Measurements from ENCODE around the gene TRIM17. TPM values are rescaled to one million over a fixed set of nuclear protein-coding genes. Genes with fewer than 3 reads are reported as not detected.

Gene TRIM17
- total RNA-seq, 1 donor from 2014 or later, result 2.6 TPM

DNA sequence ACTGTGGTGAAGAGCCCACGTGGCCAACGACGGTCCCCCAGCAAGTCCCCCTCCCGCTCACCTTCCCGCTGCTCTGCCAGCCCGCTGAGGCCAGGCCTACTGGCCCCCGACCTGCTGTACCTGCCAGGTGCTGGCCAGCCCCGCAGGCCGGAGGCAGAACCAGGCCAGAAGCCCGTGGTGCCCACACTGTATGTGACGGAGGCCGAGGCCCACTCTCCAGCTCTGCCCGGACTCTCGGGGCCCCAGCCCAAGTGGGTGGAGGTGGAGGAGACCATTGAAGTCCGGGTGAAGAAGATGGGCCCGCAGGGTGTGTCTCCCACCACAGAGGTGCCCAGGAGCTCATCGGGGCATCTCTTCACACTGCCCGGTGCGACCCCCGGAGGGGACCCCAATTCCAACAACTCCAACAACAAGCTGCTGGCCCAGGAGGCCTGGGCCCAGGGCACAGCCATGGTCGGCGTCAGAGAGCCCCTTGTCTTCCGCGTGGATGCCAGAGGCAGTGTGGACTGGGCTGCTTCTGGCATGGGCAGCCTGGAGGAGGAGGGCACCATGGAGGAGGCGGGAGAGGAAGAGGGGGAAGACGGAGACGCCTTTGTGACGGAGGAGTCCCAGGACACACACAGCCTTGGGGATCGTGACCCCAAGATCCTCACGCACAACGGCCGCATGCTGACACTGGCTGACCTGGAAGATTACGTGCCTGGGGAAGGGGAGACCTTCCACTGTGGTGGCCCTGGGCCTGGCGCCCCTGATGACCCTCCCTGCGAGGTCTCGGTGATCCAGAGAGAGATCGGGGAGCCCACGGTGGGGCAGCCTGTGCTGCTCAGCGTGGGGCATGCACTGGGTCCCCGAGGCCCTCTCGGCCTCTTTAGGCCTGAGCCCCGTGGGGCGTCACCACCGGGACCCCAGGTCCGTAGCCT lies 56.8 kb downstream of the TRIM17 start:
- no peak overlapping the region for H3K4me3 ChIP-seq
- no peaks in the 10 kb centered on the region for H3K9me3 ChIP-seq
- intact Hi-C loops (cut with DNase I), result no loop called here
- TF ChIP-seq, protein P1, sequence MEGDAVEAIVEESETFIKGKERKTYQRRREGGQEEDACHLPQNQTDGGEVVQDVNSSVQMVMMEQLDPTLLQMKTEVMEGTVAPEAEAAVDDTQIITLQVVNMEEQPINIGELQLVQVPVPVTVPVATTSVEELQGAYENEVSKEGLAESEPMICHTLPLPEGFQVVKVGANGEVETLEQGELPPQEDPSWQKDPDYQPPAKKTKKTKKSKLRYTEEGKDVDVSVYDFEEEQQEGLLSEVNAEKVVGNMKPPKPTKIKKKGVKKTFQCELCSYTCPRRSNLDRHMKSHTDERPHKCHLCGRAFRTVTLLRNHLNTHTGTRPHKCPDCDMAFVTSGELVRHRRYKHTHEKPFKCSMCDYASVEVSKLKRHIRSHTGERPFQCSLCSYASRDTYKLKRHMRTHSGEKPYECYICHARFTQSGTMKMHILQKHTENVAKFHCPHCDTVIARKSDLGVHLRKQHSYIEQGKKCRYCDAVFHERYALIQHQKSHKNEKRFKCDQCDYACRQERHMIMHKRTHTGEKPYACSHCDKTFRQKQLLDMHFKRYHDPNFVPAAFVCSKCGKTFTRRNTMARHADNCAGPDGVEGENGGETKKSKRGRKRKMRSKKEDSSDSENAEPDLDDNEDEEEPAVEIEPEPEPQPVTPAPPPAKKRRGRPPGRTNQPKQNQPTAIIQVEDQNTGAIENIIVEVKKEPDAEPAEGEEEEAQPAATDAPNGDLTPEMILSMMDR (IDR thresholded peaks at IDR 0.05), result no peak
- H3K27ac ChIP-seq, result no peak overlapping the region
- no peaks in the 10 kb centered on the region for H3K36me3 ChIP-seq
- H3K27me3 ChIP-seq, result no peaks in the 10 kb centered on the region
- no peak for DNase-seq
- ATAC-seq, result no peak
- no peaks in the 10 kb centered on the region for H3K4me1 ChIP-seq

GRCh38 chr1:228358764-228359612 lies 57.7 kb downstream of the TRIM17 start:
- no peak for ATAC-seq
- H3K4me3 ChIP-seq, result no peak overlapping the region
- H3K4me1 ChIP-seq, result no peaks in the 10 kb centered on the region
- no peaks in the 10 kb centered on the region for H3K9me3 ChIP-seq
- H3K27ac ChIP-seq, result no peak overlapping the region
- intact Hi-C loops (cut with DNase I), result no loop called here
- H3K36me3 ChIP-seq, result no peaks in the 10 kb centered on the region
- TF ChIP-seq, protein P1 (IDR thresholded peaks at IDR 0.05), result no peak
- DNase-seq, result no peak
- H3K27me3 ChIP-seq, result no peaks in the 10 kb centered on the region

DNA sequence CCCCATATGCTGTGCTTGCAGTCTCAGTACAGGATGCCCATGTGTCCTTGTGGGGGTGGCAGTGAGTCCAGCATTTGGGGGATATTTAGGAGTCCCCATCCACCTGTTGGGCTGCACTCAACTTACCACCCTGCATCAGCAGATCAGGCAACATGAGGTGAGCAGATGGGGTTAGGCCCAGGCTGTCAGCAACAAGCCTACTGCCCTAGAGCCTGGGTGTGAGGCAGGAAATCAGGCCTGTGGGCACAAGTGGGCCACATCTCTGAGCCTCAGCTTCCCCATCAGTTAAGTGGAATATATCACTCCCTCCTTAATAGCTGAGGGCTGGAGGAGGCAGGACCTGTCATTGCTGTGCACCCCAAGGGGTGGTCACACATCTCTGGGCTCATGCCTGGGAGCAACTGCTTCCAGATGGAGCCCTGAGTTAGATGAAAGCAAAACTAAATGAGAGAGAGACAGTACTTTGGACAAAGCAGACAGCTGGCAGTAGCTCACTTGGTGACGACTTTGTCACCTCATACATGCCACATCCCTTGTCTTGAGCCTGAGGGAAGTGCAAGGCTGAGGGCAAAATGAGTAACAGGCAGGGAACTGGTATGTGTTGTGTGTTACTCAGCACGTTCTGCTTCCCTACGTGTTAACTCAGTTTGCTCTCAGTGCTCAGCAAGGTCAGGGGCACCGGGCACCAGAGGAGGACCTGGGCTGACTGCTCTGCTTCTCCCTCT lies 58.5 kb downstream of the TRIM17 start:
- no peak overlapping the region for H3K4me3 ChIP-seq
- H3K9me3 ChIP-seq, result no peaks in the 10 kb centered on the region
- intact Hi-C loops (cut with DNase I), result no loop called here
- no peak overlapping the region for H3K27ac ChIP-seq
- no peaks in the 10 kb centered on the region for H3K4me1 ChIP-seq
- H3K27me3 ChIP-seq, result no peaks in the 10 kb centered on the region
- TF ChIP-seq, protein P1 (IDR thresholded peaks at IDR 0.05), result no peak
- DNase-seq (no peak), ATAC-seq (no peak)
- H3K36me3 ChIP-seq, result no peaks in the 10 kb centered on the region

Small RNAs within 50 kb of the gene (microRNA-seq; reads per million reads assigned to microRNA genes)
- gene MIR4666A (ENCODE audit: borderline microRNAs expressed) (not detected), gene MIR6742 (ENCODE audit: borderline microRNAs expressed) (not detected)

Other genes starting within 250 kb of the TRIM17 start
- gene OBSCN, start 208.8 kb downstream of the TRIM17 start, total RNA-seq, result 39.4 TPM
- gene TRIM11, start 10.0 kb downstream of the TRIM17 start, total RNA-seq, result 22.8 TPM
- 88.8 TPM for gene RNF187, start 70.5 kb upstream of the TRIM17 start, total RNA-seq

Measured in upper lobe of right lung (tissue), 1 donor.